GM21526 (cell line): ENCODE results near the gene SH3PXD2A.

ENCODE experiments used
- ATAC-seq: cut with Tn5 transposase; IDR thresholded peaks from one replicate; pipeline ENCODE4 v1.9.1; 2021; ENCODE audit warnings: moderate library complexity; ENCODE audit not compliant: unreplicated experiment, low FRiP score

The SH3PXD2A gene

DNA sequence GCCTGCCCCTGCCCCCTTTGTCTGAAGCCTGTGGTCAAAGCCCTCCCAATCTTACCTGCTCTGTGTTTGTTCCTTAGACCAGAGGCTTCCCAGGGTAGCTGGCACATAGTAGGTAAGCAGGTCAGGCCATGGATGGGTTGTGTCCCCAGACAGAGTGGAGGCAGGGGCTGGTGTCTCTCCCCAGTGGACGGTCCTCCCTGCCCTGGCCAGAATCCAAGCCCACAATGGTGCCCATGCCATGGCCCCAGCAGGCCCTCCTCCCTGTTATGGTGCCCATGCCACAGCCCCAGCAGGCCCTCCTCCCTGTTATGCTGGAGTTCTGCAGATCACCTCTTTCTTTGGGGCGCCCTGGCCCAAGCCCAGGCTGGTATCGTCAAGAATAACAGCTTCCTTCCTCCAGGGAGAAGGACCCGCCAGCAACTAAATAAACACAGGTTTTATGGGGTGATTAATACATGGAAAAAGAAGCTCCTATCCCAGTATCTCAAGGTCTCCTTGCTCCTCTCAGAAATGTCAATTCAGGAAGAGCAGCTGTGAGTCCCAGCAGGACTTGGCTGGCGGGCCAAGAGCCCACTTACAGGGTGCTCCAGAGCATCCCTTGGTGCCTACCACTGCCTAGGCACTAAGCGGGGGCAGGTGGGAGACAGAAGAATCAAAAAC is 279.8 kb downstream of the SH3PXD2A start:
- ATAC-seq: no peak

- no peak for ATAC-seq
Measured at GRCh38 chr10:103574097-103575061, 281.0 kb downstream of the SH3PXD2A start.

DNA sequence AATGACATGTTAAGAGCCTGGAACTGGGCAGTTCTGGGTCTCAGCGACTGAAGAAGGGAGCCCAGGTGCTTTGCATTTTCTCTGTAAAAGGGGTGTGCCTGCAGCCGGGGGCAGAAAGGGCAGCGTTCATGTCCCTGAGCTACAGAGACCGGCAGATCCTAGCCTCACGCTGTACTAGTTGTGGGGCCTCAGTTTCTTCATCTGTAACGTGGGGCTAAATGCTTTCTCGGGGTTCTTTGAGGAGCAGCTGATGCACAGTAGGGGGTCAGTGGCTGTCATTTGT is 282.2 kb downstream of the SH3PXD2A start:
- no peak for ATAC-seq

GRCh38 chr10:103572347-103573204 is 282.8 kb downstream of the SH3PXD2A start:
- ATAC-seq: no peak

DNA sequence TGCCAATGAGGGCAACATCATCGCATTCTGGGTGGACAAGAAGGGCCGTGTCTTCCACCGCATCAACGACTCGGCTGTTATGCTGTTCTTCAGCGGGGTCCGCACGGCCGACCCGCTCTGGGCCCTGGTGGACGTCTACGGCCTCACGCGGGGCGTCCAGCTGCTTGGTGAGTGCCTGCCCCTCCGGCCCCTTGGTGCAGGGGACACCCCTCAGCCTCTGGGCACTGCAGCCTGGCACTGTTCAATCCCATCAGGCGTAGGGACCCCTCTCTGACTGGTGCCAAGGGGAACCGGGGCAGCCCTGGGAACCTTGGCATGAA is 283.8 kb downstream of the SH3PXD2A start:
- ATAC-seq: no peak

GRCh38 chr10:103570844-103571655 is 284.3 kb downstream of the SH3PXD2A start:
- ATAC-seq: no peak

DNA sequence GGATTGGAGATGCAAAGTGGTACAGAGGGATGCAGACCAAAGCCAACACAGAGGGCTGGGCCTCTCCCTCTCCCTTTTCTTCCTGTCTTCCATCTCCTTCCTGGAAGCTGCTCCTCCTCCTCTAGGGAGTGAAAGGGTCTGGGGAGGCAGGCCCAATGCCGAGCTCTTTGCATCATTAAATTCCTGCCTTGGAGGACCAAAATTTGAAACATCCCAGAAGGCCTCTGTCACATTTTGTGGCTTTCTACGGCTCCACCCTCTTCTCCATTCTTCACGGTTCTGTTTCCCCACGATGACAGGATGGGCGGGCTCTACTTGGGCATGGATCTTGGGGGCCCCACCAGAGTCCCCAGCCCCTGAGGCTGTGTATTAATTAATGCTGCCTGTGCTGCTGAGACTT is 285.5 kb downstream of the SH3PXD2A start:
- no peak for ATAC-seq

DNA sequence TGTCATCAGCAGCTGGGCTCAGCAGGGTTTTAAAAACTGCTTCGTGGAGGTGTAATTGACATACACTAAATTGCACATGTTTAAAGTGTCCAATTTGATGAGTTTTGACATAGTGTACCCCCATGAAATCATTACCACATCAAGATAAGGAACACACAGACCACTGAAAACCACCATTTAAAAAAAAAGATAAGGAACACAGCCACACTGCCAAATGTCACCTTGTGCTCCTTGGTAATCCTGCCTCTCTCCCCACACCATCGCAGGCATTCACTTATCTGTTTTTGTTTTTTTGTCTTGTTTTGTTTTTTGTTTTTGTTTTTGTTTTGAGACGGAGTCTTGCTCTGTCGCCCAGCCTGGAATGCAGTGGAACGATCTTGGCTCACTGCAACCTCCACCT is 286.9 kb downstream of the SH3PXD2A start:
- no peak for ATAC-seq

- no peak for ATAC-seq
Measured at GRCh38 chr10:103566536-103566935, 288.8 kb downstream of the SH3PXD2A start.

- no peak for ATAC-seq
Measured at GRCh38 chr10:103564776-103565520, 290.4 kb downstream of the SH3PXD2A start.

- no peak for ATAC-seq
Measured at GRCh38 chr10:103564116-103564501, 291.3 kb downstream of the SH3PXD2A start.

DNA sequence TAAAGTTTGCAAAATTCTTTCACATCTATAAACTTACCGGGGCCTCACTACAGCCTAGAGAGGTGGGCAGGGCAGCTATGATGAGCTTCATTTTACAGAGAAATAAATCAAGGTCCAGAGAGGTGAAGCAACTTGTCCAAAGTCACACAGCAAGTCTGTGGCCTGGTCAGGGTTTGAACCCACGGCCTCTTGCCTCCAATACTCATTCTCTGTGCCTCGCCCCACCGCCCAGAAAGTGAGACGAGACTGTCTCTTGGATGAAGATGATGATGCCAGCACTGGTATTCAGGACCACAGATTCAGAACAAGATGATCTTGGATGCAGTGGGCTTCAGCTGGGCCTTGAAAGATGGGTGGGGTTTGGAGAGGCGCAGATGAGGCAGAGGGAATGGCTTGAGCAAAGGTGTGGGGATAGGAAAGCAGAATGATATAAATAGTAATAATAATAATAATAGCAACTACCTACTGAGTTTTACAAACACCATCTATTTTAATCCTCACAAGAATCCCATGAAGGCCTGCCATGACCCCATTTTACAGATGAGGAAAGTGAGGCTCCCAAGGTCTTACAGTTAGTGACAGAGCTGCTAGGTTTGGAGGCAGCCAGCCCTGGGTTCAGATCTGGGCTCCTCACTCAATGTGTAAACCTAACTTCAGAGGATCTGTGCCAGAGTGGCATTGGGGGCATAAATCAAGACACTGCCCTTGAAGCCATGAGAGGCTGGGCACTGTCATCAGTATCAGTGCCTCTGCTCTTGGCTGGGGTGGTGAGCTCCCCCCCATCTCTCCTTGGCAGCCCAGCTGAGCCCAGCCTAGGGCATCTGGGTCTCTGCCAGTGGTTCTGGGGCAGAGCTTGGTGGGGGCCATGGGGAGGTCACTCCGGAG is 291.9 kb downstream of the SH3PXD2A start:
- no peak for ATAC-seq

DNA sequence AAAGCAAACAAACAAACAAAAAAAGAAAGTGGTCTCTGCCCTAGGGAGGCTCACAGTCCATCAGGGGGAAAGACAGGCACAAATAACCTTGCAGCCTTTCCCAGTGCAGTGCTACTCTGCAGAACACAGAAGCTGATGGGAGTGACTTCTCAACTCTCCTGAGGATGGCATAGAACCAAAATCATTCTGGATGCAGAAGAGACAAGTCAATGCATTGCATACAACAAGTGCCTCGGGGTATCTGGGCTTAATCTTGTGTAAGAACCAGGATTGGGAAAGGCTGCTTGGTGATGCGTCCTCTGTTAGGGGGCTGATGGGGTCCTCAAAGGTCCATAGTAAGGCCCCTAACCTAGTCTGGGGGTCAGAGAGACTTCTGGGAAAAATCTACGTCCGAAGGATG is 293.0 kb downstream of the SH3PXD2A start:
- no peak for ATAC-seq

- ATAC-seq: no peak
Measured at GRCh38 chr10:103560886-103561285, 294.5 kb downstream of the SH3PXD2A start.

- no peak for ATAC-seq
Measured at GRCh38 chr10:103559776-103560175, 295.6 kb downstream of the SH3PXD2A start.

- ATAC-seq: no peak
Measured at GRCh38 chr10:103558911-103559310, 296.5 kb downstream of the SH3PXD2A start.

DNA sequence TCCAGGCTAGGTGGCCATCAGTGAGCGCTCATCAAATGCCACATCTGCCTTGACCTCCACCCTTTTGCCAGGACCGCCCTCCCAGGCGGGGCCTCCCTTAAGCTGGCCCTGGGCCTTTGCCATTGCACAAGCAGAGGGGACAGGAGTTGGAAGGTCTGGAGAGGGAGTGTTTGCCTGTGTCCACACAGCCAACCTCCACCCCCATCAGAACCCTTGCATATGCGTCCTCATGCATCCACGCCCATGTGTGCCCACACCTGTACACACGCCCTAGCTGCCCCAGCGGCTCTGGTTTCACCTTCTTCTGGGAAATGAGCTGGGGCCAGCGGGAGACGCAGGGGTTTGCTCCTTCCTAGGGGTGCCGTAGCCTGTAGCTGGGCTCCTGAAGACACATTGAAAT is 297.9 kb downstream of the SH3PXD2A start:
- ATAC-seq: no peak

GRCh38 chr10:103556383-103557007 is 298.9 kb downstream of the SH3PXD2A start:
- no peak for ATAC-seq
